ENCODE measurements around the gene EPHX1. TPM values are rescaled to one million over a fixed set of nuclear protein-coding genes. Genes with fewer than 3 reads are reported as not detected.

Gene EPHX1
- total and polyA plus RNA-seq, 2 of the 8 experiments (the other 6 are each of a cell fraction or from before 2014, with no cell fraction given), result 45.3 to 79.1 TPM

GRCh38 chr1:225767634-225768540 lies 42.0 kb upstream of the EPHX1 start:
- Histone ChIP-seq H3K4ac (replicated peaks; ENCODE audit: insufficient read length, low read depth, low read length) (no peak overlapping the region), H3K9me3 (ENCODE audit: insufficient read depth in 2 of 2, low read depth in 1 of 2, low read length in 1 of 2) (no peaks in the 10 kb centered on the region), H4K91ac (replicated peaks; ENCODE audit: insufficient read length, low read length) (peak overlapping the region; percentile 25), H2BK5ac (ENCODE audit: low read depth, low read length) (peak overlapping the region; percentile 61), H4K20me1 (replicated peaks in 1 of 2; ENCODE audit: control insufficient read depth in 1 of 2, insufficient read depth in 2 of 2, low read length in 2 of 2) (no peaks in the 10 kb centered on the region), H2BK15ac (ENCODE audit: low read length) (no peak overlapping the region), H2AK5ac (ENCODE audit: low read depth, low read length) (0 out of 2 replicates have a peak overlapping the region, but pooled peaks have one; percentile 48), H3K27ac (ENCODE audit: low read depth, low read length) (no peak overlapping the region), H3K27me3 (replicated peaks in 1 of 4; ENCODE audit: control insufficient read depth in 3 of 4, extremely low read depth in 1 of 4, insufficient read depth in 3 of 4, low read length in 3 of 4) (no peaks in the 10 kb centered on the region; a peak in 1 of 7 replicates), H3K23ac (ENCODE audit: insufficient read length) (no peak overlapping the region), H2BK120ac (replicated peaks; ENCODE audit: low read depth, low read length) (no peak overlapping the region), H3K36me3 (ENCODE audit: control insufficient read depth in 2 of 4, insufficient read depth in 4 of 4, low read length in 3 of 4) (no peaks in the 10 kb centered on the region), H3K79me1 (ENCODE audit: low read depth, low read length) (no peaks in the 10 kb centered on the region), H3K56ac (replicated peaks; ENCODE audit: insufficient read length, low read depth, low read length) (no peak overlapping the region), H3K9ac (replicated peaks in 1 of 4; ENCODE audit: extremely low read depth in 1 of 4, low read depth in 3 of 4, low read length in 3 of 4) (no peak overlapping the region), H2BK20ac (ENCODE audit: low read length) (no peak overlapping the region), H3K23me2 (ENCODE audit: low read depth, low read length) (0 out of 2 replicates have a peak, but pooled peaks cover 2% of the 10 kb centered on the region), H4K5ac (ENCODE audit: insufficient read length, low read depth, low read length) (no peak overlapping the region), H2BK12ac (ENCODE audit: low read depth, low read length) (no peak overlapping the region), H3K18ac (ENCODE audit: extremely low read depth, low read length) (no peak overlapping the region), H2AFZ (ENCODE audit: low read length) (no peak overlapping the region), H3K79me2 (ENCODE audit: control insufficient read depth in 1 of 2, insufficient read depth in 2 of 2, low read length in 2 of 2) (no peaks in the 10 kb centered on the region), H4K8ac (ENCODE audit: extremely low read depth, insufficient read depth, low read length) (peak overlapping the region; percentile 59), H3K4me3 (ENCODE audit: extremely low read depth in 1 of 4, insufficient read depth in 2 of 4, low read depth in 3 of 4, low read length in 4 of 4) (no peak overlapping the region), H3K4me1 (replicated peaks in 1 of 4; ENCODE audit: control insufficient read depth in 3 of 4, insufficient read depth in 4 of 4, low read length in 3 of 4) (peaks cover 4 to 12% (median 10%) of the 10 kb centered on the region in 4 experiments; a peak in 5 of 7 replicates), H3K14ac (ENCODE audit: insufficient read length) (no peak overlapping the region), H3K4me2 (ENCODE audit: insufficient read depth in 1 of 2, low read depth in 2 of 2, low read length in 2 of 2) (no peak overlapping the region; a peak in 1 of 4 replicates)
- WGBS, 2 experiments (ENCODE audit: extremely low coverage in 1 of 2, insufficient coverage in 1 of 2, insufficient read length in 1 of 2, insufficient replicate concordance in 2 of 2, low coverage in 1 of 2, low lambda C conversion rate in 2 of 2, missing lambda C conversion rate in 1 of 2), result 85% methylated on average over 15 of the region's 17 CpGs; no CpG with 5 or more reads in 1 of the 2 experiments
- DNase-seq (ENCODE audit: low read depth in 1 of 2, low spot score in 2 of 2), result peak in 1 of 2 experiments; percentile 46
- ChIA-PET POLR2A (ENCODE audit: partially characterized antibody) (interaction anchor here (0.6 to 2.4 kb wide), 7 partner anchors 10 to 282 kb away, joined by 3 to 9 read pairs (median 3); partner anchors contain the start of genes ENAH and SRP9), CTCF (ENCODE audit: partially characterized antibody) (interaction anchor here (0.7 to 8.9 kb wide), 21 partner anchors 11 to 289 kb away, joined by 3 to 229 read pairs (median 3); partner anchors contain the start of gene SRP9)
- TF ChIP-seq TEAD4 (IDR thresholded peaks at IDR 0.05; ENCODE audit: low read depth, low read length) (peak; percentile 89), TCF12 (IDR thresholded peaks at IDR 0.05; ENCODE audit: low read depth, low read length) (0 out of 2 replicates have a peak, but pooled peaks have one; percentile 33), POU5F1 (IDR thresholded peaks at IDR 0.05; ENCODE audit: low read depth, low read length) (no peak), CBX8 (IDR thresholded peaks at IDR 0.05; ENCODE audit: borderline replicate concordance, low read depth, low read length) (no peak)
- FAIRE-seq, result no peak
